HG02678 (cell line): ENCODE results near the gene MTCL1.

Experiments
- ATAC-seq: cut with Tn5 transposase; IDR thresholded peaks from one replicate; pipeline ENCODE4 v1.9.1; 2021; ENCODE audit warnings: mild to moderate bottlenecking, moderate library complexity; ENCODE audit not compliant: unreplicated experiment

MTCL1 gene

DNA sequence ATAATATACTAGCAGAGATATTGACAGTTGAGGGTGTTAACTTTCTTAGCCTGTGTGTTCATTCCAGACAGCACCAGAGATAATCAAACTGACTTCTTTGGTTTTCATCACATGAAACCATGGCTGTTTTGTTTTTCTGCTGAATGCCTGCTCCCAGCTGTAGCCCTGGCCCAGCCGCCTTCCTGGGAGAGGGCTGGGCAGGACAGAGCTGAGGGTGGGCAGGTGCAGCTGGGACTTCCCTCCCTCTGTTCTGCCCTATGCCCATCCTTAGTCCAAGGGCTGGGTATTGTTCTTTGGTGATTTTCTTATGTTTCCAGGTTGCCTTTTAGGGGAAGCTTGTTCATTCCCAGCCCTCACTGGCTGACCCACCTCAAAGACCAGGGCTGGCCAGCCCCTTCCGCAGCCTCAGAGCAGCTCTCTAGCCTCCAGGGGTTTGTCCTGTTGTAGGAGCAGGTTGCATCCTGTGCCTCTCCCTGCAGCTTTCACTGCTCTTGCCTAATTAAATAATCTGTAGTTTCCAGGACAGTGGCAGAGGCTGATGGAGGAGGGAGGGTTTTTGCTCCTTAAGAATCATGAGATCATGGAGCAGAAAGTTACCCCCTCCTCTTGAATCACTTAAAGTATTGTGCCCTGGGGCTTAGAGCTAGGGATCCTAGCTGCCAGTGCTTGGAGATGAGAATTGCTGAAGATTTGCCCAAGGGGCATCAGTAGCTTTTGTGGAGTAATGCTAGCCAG lies 61.4 kb downstream of the MTCL1 start:
- no peak for ATAC-seq

DNA sequence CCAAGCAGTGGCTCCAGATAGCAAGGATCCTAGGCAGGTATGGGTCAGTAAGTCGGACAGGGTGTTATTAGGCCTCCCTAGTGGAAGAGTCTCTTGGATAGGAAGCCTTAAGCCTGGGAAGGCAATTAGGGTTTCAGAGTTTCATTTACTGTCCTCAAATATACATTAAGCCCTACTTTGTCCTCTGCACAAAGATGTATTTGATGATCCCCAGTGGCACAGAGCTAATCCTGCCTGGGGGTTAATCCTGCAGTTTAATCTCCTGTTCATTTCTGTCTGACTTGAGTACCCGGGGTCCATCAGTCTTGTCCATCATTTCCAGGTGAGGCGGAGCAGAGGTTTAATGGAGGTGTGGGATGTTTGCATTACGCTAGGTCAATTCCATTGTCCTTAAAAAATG lies 62.0 kb downstream of the MTCL1 start:
- no peak for ATAC-seq

DNA sequence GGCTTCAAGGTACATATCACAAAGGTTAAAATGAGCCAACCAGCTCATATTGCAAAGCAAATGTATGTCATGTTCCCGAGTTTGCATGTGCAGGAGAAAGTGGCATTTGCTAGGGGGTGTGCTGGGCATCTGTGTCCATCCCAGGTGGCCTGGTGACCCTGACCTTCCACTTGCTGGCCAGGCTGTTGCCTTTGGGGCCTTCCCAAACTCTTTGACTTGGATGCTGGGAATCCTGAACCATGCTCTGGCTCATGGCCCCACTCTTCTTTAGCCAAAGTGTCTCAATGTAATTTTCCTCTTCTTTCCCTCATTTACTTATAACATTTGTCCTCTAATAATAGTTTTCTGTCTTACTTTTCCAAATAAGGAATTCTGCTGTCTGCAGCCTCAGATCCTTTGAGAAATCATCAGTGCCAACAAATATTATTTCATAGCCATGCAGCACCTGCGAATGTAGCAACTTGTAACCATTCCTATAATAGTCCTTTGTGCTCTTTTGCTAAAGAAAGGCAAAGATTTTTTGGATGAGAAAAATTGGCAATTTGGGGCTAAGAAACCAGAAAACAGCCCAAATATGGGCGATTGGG lies 64.2 kb downstream of the MTCL1 start:
- no peak for ATAC-seq

DNA sequence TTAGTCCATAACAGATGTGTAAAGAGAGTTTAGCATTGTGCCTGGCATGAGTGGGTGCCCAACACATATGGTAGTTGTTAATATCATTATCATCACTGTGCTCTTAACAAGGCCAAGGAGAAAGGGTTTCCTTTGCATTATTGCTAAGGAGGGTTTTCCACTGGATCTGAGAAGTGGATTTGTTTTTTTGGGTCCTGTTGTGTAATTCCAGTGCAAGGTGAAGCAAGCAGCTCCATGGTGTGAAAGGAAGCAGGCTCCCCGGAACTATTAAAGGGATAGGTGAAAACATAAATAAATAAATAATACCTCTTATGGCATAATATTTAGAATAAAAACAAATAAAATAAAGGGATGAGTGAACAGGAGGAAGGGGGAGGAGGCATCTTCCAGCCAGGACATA lies 65.3 kb downstream of the MTCL1 start:
- ATAC-seq, result no peak

DNA sequence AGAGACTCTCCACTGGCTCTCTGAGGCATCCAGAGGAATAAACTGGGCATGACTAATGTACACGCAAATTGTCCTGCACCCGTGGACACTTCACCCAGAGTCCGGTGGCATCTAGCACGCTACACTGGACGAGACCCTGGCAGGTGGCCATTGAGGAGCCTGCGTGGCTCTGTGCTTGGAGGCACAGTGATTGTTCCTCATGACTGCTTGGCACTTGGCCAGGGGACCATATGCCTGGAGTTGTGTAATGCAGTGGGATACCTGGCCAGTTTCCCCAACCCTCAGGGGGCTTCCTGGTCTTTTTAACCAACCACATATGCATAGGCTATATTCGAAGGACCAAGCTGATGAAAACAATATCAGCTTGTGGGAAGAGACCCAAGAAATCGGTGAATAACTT lies 66.6 kb downstream of the MTCL1 start:
- no peak for ATAC-seq

DNA sequence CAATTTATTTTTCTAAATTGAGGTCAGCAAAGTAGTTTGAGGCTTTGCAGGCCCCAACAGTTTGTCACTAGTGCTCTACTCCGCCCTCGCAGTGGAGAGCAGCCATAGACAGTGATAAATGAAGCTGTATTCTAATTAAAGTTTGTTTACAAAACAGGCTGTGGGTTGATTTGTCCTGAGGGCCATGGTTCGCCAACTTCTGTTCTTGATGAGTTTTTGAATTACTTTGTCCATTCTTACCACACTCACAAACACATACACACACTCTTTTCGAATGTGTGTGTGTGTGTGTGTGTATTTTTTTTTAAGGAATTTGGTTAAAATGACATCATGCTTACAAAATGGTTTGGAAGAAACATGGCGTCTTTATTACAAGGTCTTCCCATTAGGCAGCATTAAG lies 68.6 kb downstream of the MTCL1 start:
- no peak for ATAC-seq

DNA sequence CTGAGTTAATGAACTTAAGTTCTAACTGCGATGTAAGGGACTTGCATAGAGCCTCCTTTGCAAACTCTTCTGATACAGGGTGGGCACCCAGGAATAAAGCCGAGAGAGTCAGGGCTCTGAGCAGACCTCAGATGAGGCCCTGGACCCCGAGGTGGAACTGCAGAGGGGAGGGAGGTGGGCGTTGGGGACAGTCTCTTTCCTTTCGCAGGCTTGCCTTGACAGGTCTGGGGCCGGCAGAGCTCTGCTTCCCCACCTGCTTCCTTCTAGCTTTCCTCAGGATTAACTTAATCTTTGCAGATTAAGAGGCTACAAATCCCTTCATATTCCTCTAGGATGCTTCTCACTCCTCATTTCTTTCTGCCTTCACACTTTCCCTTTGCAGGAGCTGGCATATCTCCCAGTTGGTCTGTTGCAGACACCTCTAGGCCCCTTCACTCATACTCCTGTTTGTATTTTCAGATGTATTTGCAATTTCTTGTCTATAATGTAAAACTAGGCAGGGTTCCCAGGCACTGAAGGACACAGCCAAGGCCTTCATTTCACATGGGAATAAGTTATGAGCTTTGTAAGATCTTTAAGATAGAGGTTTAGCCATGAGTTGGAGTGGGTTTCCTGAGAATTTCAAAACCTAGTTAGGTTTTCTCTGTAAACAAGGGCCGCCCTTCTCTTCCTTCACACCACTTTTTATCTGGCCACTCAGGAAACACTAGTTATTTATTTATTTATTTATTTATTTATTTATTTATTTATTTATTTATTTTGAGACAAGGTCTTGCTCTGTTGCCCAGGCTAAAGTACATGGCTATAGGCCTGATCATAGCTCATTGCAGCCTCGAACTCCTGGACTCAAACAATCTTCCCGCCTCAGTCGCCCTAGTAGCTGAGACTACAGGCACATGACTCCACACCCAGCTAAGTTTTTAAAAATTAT lies 70.9 kb downstream of the MTCL1 start:
- ATAC-seq, result no peak

DNA sequence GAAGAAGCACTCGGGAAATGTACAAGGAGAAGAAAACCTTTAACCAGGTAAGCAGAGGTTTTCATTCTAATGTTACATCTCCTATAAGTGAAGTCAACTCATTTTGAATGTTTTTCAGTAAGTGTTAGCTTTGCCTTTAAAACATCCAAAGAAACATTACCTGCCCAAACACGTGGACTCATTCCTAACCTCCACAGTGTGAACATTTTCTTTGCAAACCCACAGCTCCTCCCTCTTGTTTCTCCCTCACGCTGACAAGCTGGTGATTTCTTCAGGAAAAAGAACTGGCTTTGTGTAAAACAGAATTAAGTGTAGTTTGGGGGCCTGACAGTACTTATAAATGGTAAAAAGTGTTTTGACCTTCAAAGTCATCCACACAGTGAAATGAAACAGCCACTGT lies 72.5 kb downstream of the MTCL1 start:
- ATAC-seq, result no peak

DNA sequence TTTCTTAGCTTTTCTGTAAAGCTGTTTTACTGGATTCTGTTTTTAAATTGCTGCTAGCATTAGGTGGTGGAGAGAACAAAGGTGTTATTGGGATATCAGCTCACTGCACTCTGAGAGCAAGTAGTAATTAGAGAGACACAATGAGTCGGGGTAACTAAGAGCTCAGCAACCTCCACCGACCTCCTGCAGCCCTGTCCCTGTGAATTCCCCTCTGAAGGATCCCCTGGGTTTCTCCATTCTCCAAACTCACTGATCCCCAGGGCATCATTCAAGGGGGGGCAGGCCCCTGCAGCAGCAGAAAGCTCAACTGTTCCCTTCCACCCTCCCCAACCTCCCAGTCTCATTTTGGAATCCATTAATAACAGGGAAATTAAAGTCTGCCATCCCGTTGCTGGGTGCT lies 73.0 kb downstream of the MTCL1 start:
- no peak for ATAC-seq

DNA sequence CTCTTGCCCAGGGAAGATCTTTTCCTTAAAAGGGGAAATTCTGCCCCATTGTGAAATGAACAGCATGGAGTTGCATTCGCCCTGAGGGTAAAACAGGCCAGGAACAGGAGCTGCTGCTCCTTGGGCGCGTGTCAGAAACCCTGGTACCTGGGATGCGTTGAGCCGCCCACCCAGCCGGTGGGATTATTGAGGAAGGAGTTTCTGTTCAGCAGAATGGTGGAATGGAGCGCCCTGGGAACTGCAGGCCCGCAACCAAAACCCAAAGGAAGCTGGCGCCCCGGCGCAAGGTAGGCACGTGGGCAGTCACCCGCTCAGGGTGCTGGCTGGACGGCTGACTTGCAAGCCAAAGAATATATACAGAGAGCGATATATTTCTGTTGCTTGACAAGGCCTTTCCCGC lies 73.5 kb downstream of the MTCL1 start:
- ATAC-seq, result no peak

DNA sequence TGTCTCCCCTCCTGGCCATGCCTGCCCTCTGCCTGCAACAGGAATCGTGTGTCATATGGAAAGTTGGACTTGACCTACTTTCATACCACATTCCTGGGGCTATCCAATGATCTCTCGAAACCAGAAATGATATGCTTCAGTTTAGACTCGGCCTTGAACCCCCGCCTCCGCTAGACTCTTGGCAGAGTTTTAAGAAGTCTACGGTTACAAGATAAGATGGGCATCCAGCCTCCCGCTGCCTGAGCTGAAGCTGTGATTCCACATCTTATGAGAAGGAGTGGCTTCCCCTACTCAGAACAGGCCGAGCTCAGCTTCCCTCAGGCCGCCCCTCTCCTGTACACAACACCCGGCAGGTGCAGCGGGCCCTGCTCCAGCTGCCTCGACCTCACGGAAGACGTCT lies 73.9 kb downstream of the MTCL1 start:
- no peak for ATAC-seq

DNA sequence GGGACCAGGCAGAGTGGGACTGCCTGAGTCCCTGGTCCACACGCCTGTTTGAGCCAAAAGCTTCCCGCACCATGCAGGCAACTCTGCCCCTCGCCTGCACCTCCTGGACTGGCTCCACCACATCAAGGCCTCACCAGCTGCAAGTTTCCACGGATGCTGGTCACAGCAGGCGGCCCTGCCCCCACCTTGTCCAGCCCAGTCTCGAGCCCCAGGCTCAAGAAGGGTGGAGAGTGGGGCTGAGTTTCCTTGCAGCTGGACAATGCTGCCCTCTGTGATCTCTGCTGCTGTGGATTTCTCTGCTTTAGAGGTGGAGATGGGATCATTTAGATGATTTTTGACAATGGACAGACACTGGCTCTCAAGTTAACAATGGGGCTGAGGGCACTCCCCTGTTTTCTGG lies 74.9 kb downstream of the MTCL1 start:
- ATAC-seq, result no peak

DNA sequence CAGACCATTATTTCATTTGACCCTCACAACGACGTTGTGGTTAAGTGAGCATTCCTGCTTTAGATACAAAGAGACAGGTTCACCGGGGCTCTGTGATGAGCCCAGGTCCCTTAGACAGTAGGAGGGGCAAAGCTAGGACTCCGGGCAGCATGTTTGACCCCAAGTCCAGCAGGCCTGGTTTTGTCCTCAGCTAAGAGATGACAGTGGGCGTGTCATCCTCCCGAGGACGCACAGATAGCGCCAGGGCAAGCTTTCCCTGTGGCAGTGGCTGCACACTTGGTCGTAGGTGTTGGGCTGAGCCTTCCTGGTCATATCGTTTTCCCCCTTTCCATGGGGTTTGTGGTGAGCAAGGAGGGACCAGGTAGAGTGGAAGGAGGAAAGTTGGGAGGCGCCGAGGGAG lies 76.3 kb downstream of the MTCL1 start:
- no peak for ATAC-seq

DNA sequence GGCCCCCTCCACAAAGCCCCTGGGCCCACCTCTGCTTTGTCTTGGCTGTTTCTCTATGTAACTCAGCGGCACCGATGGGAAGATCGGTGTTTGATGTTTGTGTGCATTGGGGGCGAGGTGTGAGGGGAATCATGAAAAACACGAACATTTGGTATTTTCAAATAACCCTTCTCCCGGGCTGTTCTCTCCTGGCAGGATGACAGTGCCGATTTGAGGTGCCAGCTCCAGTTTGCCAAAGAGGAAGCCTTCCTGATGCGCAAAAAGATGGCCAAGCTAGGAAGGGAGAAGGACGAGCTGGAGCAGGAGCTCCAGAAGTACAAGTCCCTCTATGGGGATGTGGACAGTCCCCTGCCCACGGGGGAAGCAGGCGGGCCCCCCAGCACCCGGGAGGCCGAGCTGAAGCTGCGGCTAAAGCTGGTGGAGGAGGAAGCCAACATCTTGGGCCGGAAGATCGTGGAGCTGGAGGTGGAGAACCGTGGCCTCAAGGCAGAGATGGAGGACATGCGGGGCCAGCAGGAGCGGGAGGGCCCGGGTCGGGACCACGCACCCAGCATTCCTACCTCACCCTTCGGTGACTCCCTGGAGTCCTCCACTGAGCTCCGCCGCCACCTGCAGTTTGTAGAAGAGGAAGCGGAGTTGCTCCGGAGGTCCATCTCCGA lies 78.1 kb downstream of the MTCL1 start:
- ATAC-seq, result no peak

DNA sequence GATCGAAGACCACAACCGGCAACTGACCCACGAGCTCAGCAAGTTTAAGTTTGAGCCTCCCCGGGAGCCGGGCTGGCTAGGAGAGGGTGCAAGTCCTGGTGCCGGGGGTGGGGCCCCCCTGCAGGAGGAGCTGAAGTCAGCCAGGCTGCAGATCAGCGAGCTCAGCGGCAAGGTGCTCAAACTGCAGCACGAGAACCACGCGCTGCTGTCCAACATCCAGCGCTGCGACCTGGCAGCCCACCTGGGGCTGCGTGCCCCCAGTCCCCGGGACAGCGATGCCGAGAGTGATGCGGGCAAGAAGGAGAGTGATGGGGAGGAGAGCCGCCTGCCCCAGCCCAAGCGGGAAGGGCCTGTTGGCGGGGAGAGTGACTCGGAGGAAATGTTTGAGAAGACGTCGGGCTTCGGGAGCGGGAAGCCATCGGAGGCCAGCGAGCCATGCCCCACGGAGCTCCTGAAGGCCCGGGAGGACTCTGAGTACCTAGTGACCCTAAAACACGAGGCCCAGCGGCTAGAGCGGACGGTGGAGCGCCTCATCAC lies 78.7 kb downstream of the MTCL1 start:
- ATAC-seq, result no peak

DNA sequence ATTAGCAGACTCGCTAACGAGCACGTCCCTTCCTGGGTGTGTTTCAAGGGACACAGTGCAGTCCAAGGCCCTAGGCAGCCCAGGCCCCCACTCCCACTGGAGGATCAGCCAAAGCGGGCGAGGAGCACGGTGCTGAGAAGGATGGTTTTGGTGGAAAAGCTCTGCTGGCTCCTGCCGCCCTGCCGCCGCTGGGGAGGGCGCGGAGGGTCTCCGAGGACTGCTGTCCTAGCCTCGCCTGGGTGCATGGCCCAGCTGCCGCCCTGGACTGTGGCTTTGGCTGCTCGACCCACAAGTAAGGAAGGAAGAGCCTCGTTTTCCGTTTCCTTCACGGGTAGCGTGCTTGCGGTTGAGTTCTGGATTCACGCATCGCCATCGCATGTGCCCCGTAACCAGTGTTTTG lies 79.9 kb downstream of the MTCL1 start:
- no peak for ATAC-seq

DNA sequence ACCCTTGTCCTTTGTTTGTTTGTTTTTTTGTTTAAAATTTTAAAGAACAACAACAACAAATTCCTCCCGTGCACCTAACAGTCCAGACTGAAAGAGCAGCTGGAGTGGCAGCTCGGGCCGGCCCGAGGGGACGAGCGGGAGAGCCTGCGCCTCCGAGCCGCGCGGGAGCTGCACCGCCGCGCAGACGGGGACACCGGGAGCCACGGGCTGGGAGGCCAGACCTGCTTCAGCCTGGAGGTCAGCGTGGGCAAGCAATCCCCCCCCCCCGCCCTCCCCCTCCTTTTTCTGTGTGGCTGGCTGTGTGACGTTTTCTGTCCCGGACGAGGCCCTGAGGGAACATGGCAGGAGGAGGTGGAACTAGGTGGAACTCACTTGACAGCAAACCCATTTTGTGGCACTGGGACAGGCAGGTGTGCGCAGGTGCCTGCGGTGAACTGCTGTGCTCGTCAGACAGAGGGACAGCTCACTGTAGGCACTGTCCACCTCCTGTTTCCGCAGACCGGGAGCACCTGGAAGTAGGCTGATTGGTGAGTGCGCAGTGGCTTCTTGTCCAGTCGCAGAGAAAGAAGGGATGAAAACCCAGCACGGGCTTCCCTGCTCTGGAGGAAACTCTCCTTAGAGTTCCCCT lies 80.6 kb downstream of the MTCL1 start:
- ATAC-seq, result no peak

DNA sequence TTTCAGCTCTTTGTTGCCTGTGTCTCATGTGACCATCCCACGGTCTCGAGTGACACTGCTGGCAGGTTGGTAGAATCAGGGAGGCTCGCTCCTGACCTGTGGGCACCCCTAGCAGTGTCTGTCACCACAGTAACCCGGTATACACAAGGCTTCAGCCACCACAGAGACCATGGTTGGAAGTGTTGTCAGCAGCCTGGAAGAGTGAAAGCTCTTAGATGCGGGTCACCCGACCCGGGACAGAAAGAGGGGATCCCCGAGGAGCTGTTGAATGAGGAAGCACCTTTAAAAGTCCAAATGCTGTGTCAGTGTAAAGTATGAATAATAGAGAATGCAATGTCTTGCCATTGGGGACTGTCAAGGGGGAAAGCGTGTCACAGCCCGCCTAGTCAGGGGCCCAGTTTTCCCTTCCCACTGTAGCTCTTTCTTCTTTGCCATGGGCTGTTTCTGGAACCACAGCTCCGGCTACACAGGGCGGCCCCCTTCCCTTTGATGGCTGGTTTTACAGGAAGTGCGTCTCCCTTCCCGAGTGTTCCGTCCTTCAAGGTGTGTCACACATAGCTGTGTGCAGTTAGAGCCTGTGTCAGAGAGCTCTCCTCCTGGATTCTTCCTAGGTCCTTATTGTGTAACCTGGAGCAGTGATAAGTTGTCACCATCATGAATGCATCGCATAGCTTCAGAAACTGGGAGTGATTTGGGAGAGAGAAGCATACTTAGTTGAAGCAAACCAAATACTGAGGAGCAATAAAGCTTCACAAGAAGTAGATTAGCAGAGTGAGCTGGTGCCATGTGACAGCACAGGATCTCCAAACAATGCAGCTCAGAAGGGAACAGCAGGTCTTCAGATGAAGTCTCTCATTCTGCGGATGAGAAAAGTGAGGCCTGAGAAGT lies 81.4 kb downstream of the MTCL1 start:
- no peak for ATAC-seq

DNA sequence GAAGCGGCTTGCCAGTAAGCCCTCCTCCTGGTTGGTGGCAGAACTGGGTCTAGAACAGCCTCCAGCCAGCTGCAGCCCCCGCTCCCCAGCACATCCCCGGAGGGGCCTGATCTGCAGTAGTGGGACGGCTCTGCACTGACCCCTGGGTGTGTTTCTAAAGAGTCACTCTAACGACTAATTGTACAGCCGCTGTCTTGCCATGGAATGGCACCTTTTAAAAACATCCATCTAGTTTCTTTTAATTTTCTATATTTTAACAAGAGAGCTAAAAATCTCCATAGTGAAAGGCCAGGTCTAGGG lies 82.0 kb downstream of the MTCL1 start:
- ATAC-seq, result no peak

DNA sequence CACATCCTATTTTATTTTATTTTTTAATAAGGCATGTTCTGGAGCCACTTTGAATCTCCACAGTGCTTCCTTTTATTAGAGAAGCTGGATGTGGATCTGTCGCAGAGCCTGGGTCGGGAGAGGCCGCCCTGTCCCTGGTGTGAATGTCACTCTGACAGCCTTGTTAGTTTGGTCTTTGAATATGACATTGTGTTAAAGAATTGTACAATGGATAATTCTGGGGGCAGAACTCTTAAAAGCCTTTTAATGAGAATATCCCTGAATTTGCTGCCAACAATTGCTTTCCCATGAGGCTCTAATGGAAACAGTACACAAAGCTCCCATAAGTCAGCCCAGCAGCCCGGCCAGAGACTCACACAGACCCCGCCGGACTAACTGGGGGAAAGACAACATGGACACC lies 82.4 kb downstream of the MTCL1 start:
- ATAC-seq, result no peak
